Panc1 (cell line): Measurements from ENCODE around the gene TMEM14C.

Experiments
- CTCF ChIP-seq: fragments of 450-650 bp; IDR thresholded peaks from 2 replicates; pipeline ENCODE4 v1.5.1; 2017; ENCODE audit warnings: mild to moderate bottlenecking
- POLR2AphosphoS5 ChIP-seq: IDR thresholded peaks from 2 replicates; pipeline ENCODE4 v1.6.1; 2012; ENCODE audit warnings: mild to moderate bottlenecking, low read depth, low read length, moderate library complexity

GRCh38 chr6:10687582-10687981 is 35.3 kb upstream of the TMEM14C start:
- TF ChIP-seq CTCF (no peak), POLR2AphosphoS5 (no peak)
